Right hindlimb (tissue), 1 donor: ENCODE data around the gene TRPC3.
A peak's percentile ranks its signal among the peaks of the same experiment; 100 is the strongest.

Experiments used
- DNase-seq: peaks from one replicate; pipeline ENCODE4 v3.0.0-alpha.2; 2018

Gene TRPC3

DNA sequence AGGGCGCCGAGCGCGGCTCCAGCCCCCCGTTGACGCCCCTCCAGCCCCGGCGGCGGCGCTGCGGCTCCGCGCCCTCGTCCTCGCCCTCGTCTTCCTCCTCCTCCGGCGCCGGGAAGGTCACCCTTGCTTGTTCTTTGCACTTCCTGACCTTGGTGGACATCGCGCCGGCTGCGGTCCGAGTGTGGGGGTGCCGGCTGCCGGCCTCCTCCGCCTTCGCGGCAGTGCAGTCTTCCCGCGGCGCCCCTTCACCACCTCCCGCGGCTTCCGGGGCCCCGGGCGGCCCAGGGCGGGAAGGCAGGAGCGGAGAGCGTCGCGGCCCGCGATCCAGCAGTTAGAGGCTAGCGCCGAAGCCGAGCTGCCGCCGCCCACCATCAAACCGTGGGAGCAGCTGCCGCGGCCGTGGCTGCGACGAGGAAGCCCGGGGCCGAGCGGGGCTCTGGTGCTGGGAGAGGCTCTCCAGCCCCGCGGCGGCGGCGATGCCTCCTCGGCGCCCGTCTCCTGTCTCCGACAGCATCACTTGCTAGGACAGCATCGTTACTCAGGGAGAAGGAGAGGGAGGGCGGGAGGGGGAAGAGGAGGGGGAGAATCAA, at the start of gene TRPC3:
TRPC3 (minus strand) TSS at position 540 of the 590 bp plus-strand sequence; CDS start at position 160, 380 bp downstream.
- DNase-seq: peak; percentile 50

DNA sequence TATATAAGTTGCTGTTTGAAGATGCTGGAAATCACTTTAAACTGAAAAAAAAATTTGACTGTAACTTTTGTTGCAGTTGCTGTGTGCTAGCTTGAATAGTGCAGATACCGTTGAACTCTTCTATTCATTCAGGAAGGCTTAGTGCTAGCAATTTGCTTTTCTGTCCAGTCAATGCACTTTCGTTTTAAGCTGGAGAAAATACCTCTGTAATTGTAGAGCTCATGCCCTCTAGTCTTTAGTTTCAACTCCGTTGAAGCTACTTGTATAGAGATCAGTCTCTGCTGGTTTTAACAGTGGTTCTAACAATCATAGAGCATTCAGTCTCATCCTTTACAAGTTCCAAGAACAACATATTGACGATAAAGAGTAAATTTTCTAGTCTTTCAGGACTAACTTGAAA, 49.0 kb upstream of the TRPC3 start:
- no peak for DNase-seq

DNA sequence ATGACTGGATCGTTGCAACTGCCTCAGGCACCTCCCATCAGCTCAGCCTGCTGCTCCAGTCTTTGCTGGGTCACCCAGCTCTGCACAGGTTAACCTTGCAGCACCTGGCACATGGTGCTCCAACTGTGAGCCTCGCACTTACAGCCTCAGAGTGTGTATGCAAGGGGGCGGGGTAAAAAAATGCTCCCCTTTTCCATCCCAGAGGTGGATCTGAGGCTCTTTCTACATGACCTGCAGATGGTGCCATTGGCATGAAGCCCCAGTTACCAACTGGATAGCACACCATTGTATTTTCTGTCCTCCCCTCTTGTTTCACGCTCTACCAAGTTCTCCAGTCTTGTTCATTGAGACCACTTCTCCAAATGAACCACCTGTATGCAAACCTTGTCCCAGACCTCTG, 46.2 kb upstream of the TRPC3 start:
- no peak for DNase-seq

DNA sequence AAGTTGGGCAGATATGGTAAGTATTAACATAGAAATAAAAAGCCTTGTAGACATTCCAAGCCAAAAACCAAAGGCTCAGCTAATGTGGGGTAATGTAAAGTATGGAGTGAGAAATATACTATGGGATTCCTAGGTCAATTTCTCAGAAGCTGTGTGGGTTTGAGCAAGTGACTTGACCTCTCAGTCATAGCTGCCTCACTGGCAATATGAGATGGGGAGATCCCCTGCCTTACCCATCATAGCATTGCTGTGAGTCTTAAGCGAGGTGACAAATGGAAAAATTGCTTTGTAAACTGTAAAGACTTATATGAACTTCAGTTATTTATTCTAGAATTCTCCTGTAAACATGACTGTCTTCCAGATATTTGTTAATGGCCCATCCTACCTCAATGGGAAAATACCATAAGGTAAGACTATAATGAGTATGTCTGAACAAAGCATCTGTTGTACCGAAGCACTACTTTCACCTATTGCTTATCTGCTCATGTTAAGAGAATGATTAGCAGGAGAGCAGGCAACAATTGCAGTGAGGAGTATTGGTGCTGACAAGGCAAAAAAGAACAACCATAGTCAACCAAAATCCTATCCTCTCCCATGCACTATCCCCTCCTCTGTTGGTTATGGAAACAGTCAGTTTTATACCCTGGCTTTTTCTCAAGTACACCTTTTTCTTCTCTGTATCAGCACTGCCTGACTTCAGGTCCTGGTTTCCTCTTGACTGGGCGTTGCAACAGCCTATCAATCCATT, 44.1 kb upstream of the TRPC3 start:
- no peak for DNase-seq

DNA sequence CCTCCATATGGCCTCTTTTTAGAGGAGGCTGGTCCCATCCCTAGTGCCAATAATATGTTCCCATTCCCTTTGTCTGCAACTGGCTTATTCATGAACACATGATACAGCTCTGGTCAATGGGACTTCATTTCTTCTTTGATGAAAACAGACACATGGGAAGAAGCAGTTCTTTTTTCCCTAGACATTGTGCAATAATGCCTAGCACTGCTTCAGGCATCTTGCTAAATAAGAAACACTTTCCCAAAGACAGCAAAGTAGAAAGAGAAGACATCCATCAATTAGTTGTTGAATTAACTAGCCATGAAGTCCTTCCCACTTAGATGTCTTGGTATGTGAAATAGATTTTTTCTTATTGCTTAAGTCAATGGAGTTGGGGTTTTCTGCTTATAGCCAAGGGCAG, 40.1 kb upstream of the TRPC3 start:
- no peak for DNase-seq

DNA sequence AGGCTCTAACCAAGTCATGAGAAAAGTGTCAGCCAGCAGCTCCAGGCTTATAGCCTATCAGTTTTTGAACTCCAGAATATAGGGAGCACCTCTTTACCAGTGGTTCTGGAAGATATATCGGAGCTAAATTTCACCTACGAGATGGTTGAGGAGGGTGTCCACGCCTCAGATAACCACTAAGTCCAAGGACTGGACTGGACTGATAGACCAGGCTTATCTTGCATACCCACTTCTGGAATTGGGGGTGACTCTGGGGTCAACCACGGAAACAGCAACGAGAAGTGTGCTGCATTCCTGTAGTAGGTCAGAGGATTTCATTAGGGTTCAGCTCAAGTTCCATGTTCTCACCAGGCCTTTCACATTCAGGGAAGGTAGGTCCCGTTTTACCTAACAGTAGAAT, 38.6 kb upstream of the TRPC3 start:
- DNase-seq: no peak

DNA sequence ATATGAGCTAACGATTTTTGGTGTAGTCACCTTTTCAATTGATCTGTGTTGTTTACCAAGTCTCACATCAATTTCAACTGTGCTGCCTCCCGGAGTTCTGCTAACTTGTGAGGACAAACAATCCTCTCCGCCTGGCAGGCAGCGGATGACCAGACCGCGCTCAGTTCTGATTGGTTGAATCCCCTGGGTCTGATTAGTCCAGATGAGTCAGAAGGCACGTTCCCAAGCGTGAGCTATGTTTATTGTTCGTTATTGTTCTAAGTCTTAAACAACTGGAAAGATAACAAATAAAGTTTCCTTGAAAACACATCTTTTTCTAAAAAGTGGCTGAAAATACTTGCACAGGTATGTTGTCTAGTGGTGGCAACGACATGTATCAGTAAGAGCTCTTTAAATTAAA, 37.9 kb upstream of the TRPC3 start:
- DNase-seq: no peak

DNA sequence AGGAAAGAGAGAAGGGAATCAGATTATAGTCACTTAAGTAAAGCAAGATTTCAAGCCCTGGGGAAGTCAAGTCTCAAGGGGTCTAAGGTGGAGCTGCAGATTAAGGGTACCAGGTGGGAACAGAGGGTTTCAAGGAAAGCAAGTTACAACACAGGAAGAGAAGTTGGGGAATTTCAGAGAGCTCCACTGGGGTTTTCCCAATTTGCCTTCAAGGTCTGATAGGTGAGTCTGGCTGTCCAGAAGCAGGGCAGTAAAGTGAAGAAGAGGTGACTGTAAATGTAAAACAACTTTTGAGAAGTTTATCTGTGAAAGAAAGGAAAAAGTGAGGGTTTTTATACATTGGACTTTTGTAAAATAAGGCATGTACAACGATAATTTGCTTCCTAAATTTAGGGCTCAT, 37.1 kb upstream of the TRPC3 start:
- DNase-seq: no peak

DNA sequence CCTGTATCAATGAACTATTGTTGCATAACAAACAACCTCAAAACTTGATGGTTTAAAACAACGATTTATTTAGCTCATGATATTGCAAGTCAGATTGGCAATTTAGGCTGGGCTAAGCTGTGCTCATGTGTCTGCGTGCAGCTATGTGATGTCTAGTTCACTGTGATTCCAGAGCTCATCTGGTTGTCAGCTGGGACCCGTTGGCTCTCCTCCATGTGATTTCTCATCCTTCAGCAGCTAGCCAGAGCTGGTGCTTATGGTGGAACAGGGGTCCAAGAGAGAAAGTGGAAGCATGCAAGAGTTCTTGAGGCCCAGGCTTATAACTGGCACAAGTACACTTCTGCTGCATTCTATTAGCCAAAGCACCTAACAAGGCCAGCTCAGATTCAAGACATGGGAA, 28.8 kb upstream of the TRPC3 start:
- peak; percentile 35 for DNase-seq

DNA sequence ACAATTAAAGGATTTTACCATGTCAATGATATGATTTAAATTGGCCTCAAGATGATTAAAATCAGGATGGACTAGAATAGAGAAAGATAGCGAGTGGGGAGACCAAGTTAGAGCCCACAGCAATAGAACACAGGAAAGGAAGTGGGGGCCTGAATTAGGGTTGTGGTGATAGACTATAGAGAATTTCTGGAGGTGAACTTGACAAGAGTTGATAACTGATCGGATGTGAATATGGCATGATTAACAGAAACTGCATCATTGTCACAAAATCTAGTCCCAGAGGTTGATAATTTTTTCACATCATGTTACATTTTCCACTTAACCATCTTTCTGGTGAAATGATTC, 26.3 kb upstream of the TRPC3 start:
- no peak for DNase-seq

DNA sequence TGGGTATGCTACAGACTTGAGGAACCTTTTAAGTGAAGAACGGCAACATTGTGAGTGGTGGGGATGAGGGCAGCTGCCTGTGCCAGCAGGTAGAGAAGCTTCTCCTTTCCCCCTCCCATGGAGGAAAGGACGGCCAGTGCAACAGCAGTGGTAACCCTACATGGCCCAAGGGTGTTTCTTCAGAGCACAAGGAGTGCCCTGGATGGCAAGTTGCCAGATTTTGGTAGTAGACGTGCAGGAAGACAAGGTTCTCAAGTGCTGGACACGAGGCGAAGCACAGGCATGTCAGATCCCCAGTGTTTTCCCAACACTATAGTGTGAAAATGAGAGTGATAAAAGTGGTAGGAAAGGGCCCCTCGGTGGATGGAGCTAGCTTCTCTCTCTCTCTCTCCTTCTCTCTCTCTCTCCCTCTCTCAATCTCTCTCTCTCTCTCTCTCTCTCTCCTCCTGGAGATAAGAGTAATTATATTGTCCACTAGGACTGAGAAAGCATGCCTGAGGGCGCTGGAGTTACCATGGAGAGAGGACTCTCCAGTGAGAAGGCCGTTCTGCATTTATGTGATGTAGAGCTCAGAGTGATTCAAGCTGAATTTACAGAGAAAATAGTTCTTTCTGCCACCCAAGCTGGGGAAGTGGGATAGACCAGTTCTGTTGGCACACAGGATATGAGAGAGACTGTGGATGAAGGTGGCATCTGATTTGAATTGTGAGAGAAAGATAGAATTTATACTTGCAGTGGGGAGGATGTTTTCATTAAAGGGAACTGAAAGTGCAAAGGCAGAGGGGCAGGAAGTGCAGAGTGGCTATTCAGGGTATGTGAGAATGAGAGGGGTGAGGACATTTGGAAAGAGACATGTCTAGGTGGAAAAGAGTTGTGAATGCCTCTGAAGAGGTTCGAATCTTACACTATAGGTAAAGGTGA, 25.7 kb upstream of the TRPC3 start:
- no peak for DNase-seq

DNA sequence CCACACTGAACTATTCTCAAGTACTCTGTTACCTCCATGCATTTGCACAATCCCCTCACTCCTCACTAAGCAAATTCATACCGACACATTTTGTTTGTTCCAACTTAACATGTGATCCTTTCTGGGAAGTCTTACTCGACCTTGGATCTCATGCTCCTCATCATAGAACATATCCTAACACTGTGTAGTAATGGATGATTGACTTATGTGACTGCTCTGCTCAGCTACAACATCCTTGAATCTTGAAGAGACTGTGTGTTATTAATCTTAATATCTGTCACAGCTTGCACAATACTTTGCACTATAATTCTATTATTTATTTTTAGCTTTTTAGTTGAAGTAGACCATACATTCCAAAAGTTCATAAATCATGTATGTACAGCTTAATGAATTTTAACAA, 23.9 kb upstream of the TRPC3 start:
- DNase-seq: no peak

DNA sequence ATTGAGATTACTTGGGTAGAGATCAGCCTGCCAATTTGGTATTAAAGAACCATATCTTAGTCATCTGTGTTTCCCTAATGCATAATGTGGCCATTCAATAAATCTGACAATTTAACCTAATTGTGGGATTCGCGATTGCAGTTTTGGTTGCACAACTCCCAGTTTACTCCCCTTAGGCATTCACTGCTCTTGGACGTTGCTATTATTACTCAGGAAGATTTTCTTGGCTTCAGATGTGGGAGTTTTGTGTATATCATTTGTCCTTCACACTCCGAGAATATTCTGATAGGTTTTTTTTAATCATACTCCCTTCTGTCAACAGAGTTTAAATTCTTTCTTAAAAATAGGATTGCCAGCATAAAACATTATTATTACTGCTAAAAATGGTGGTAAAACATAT, 22.0 kb upstream of the TRPC3 start:
- no peak for DNase-seq

DNA sequence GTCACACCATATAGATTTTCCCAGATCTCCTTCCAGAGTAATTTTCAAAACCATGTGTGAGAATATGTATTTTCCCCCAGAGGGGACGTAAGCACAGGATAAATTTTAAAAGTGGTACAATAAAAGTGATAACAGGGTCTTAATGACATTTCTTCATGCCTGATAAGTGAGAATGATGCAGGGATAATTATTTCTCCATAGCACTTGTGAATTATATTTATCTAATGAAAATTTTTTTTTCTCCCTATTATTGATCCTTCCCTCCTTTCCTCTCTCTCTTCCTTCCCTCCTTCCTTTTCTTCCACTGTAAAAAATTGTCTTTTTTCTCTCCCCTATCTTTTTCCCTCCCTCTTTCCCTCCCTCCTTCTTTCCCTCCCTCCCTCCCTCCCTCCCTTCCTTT, 17.0 kb upstream of the TRPC3 start:
- no peak for DNase-seq

DNA sequence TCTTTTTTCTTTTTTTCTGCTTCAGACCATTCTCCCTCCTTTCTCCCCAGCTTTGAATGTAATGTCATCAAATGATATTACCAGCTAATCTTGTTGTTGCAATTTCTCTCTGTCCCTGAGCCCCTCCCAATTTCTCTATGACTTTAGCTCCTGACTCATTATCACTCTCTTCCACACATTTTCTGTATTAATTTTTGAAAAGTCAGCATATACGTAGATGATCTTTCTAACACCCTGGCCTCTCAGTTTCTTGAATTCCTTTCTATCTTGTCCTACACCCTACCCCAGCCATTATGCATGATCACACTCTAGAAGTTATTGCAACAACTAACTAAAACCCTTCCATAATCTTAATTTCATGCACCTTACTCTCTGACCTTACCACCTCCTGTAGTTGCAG, 13.1 kb upstream of the TRPC3 start:
- no peak for DNase-seq

DNA sequence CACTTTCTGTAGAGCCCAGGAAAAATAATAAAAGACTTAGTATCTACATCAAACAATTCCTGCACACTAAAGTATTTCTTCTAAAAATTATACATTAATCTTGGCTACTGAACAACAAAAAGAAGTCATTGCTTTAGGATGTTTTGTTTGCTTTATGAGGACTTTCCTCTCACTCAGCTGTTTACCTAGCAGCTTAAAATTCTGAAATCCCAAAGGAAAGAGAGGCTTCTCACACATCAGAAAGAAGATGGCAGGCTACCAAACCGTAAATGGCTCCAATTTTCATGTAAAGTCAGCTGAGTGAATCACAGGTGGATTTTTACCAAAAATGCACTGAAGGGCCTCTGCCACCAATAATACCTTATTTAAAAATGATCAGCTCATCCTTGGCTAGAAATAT, 9.0 kb upstream of the TRPC3 start:
- no peak for DNase-seq

DNA sequence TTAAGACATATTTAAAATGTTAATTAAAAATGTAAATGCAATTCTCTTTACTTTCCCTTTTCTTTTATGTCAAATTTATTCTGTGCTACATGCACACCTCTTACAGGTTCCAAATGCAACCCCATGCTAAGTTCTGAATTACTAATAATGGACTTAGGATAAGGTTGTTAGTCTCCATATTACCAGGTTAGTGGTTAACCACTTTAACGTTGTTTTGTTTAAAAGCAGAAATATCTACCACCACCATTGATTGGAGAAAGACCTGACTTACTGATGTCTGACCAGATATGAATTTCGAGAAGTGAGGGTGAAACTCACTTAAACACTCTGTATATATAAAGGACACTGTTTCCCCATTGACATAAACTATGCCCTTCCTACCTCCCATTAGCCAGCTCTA, 6.9 kb upstream of the TRPC3 start:
- no peak for DNase-seq

DNA sequence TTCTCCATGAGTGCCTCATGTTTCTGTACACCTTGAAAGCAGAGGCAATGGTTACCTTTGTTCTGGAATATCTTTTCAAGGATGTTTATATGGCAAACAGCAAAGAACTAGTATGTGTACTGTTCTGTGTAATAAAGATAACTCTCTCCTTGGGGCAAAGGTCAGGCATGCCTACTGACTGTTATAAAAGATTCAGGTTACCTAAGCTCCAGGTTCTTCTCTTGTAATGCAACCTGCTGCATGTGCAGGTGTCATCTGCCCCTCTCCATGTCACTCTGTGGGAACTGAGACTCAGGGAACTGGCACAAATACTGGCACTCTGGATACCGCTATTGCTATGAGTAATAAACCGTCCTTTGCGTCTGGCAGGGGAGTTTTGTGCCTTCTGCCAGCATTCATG, 5.4 kb upstream of the TRPC3 start:
- DNase-seq: no peak

DNA sequence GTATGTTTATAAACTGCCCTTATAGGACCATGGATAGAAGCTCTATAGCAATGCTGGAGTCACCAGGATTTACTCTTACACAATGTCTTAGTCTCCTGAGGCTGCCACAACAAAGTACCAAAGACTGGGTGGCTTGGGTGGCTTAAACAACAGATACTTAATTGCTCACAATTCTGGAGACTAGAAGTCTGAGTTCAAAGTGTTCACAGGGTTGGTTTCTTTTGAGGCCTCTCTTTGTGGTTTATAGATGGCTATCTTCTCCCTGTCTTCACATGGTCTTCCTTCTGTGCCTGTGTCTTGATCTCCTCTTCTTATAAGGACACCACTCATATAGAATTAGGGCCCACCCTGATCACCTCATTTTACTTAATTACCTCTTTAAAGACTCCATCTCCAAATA, 2.0 kb upstream of the TRPC3 start:
- no peak for DNase-seq

DNA sequence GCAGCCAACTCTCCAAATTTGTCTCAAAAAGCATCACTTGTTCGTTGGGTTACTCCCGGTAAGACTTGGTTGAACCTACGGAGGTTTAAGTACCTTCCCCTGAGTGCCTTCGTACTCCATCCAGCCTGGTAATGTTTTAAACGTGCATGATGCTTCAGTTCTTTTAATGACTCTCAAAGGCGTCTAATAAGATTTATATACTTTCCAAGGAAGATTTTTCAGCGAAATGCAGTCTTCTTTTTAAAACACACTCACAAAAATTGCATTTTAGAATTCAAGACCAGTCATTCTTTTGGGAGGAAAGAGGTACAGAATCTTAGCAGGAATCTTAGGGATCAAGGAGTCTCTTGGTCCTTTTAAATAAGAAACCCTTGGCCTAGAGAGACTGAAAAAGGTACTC, 430 bp upstream of the TRPC3 start:
- DNase-seq: no peak

DNA sequence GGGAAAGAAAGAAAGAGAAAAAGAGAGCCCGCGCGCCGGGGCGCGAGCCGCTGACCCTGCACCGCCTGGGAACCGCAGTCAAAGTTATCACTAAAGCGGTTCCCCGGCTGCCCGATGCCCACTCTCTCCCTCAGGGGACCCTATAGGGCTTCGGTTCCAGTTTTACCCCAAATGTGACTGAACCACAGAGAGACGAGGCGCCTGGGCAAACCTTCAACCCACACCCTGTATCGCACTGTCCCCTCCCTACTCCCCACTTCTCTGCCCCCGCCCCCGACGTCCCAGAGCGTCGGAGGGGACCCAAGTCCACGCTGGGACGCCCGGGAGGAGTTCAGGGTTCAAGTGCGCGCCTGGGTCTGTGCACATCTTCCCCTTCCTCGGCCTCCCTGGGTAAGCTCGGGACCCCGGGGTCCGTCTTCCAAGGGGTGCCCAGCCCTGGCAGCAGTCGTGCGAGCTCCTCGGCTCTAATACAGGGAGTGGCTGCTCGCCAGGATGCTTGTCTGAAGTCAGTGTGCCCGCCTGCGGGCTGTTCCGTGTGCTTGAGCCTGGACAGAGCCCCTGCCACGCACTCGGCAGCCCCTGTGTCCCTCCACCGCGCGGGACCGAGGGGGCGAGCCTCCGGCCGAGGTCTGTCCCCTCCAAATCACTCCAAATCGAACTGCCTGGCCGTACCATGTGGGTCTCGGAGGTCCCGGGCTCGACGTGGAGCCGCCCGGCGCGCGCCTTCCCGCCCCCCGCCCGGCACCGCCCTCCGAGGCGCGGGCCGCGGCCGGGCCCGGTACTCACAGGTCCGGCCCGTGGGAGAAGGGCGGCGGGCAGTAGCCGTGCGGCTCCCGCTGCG, 960 bp downstream of the TRPC3 start:
- DNase-seq: peak; percentile 43

DNA sequence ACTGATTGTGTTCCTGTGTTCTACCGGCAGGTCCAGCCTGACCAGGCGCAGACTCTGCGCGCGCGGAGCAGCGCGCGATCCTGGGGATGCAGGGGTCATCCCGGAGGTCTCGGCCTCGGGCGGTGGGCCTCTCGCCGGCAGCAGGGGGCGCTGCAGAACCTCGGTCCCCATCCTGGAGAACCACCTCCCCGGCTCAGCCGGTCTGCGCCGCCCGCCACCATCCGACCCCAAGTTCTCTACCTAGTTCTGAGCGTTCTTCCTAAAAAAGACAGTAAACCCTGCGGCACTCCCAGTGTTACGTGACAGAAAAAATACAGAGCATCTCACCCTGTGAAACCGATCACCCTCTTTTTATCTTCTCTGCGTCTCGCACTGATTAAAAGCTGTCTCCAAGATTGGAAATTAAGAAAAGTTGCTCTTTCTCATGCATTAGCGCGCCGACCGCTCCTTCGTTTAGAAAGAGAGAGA, 1.6 kb downstream of the TRPC3 start:
- peak; percentile 88 for DNase-seq

DNA sequence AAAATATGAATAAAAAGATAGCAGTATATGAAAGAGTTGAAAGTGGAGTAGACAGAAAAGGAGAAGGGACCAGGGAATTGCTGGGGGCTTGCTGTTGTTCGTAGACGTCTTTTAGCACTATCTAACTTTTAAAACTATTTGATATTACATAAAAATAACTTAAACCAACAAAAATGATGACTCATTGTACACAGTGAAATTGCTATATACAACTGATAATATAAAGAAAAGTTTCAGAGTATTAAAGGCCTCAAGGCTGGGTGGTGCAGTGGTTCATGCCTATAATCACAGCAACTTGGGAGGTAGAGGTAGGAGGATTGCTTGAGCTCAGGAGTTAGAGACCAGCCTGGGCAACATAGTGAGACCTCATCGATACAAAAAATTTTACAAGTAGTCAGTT, 5.2 kb downstream of the TRPC3 start:
- no peak for DNase-seq
